GM23338 (cell line): ENCODE measurements around the gene OLR1.

ENCODE experiments used
- CTCF ChIP-seq, 2 experiments: fragments of 200-600 bp in 1 of 2; sonication (generic) in 1 of 2; conservative IDR thresholded peaks; 2 replicates each; pipeline versions ENCODE4 v1.5.1 to v1.6.1; 2016 to 2017; ENCODE audit warnings: antibody characterized with exemption in 2 of 2, low read depth in 2 of 2, mild to moderate bottlenecking in 2 of 2, moderate library complexity in 1 of 2
- EZH2 ChIP-seq: fragments of 200-600 bp; sonication (generic); IDR thresholded peaks from one replicate; pipeline ENCODE4 v1.8.0; 2017; ENCODE audit warnings: antibody characterized with exemption, mild to moderate bottlenecking, low read depth; ENCODE audit not compliant: unreplicated experiment
- EZH2phosphoT487 ChIP-seq: fragments of 200-600 bp; sonication (generic); IDR thresholded peaks from one replicate; pipeline ENCODE4 v1.8.1; 2018; ENCODE audit warnings: antibody characterized with exemption; ENCODE audit not compliant: unreplicated experiment
- POLR2AphosphoS5 ChIP-seq: IDR thresholded peaks from 2 replicates; pipeline ENCODE4 v1.6.1; 2016; ENCODE audit warnings: antibody characterized with exemption, low read depth

- TF ChIP-seq CTCF (conservative IDR thresholded peaks at IDR 0.05; ENCODE audit: low read depth in 2 of 2) = no peak
- TF ChIP-seq EZH2phosphoT487 = no peak
- no peak for TF ChIP-seq EZH2
- TF ChIP-seq POLR2AphosphoS5 = no peak
Measured at GRCh38 chr12:10136637-10137205, 35.2 kb downstream of the OLR1 start.
